ENCODE results near the gene PPP2R3A.

DNA sequence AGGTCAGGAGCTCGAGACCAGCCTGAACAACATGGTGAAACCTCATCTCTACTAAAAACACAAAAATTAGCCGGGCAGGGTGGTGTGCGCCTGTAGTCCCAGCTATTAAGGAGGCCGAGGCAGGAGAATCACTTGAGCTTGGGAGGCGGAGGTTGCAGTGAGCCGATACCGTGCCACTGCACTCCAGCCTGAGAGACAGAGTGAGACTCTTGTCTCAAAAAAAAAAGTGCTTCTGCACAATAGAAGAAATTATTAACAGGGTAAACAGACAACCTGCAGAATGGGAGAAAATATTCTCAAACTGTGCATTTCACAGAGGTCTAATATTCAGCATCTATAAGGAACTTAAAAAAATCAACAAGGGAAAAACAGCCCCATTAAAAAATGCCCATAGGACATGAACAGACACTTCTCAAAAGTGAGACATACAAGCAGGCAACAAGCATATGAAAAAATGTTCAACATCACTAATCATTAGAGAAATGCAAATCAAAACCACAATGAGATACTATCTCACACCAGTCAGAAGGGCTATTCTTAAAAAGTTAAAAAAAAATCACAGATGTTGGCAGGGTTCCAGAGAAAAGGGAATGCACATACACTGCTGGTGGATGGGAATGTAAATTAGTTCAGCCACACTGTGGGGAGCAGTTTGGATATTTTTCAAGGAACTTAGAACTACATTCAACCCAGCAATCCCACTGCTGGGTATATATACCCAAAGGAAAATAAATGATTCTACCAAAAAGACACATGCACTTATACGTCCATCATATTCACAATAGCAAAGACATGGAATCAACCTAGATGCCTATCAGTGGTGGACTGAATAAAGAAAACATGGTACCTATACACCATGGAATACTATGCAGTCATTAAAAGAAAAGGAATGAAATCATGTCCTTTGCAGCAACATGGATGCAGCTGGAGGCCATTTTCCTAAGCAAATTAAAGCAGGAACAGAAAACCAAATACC is 155.1 kb downstream of the PPP2R3A start:
- TF ChIP-seq, protein P1, sequence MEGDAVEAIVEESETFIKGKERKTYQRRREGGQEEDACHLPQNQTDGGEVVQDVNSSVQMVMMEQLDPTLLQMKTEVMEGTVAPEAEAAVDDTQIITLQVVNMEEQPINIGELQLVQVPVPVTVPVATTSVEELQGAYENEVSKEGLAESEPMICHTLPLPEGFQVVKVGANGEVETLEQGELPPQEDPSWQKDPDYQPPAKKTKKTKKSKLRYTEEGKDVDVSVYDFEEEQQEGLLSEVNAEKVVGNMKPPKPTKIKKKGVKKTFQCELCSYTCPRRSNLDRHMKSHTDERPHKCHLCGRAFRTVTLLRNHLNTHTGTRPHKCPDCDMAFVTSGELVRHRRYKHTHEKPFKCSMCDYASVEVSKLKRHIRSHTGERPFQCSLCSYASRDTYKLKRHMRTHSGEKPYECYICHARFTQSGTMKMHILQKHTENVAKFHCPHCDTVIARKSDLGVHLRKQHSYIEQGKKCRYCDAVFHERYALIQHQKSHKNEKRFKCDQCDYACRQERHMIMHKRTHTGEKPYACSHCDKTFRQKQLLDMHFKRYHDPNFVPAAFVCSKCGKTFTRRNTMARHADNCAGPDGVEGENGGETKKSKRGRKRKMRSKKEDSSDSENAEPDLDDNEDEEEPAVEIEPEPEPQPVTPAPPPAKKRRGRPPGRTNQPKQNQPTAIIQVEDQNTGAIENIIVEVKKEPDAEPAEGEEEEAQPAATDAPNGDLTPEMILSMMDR (IDR thresholded peaks at IDR 0.05; ENCODE audit: low read length) = no peak
- TF ChIP-seq EZH2 (IDR thresholded peaks at IDR 0.05; ENCODE audit: borderline replicate concordance, low read length) = no peak
